ENCODE measurements around the gene FUT4. TPM values are rescaled to one million over a fixed set of nuclear protein-coding genes. Genes with fewer than 3 reads are reported as not detected.

Gene FUT4
- total RNA-seq, 1 donor from 2014 or later, result 10.6 TPM

- no peak for DNase-seq (ENCODE audit: low read depth)
- no peak for TF ChIP-seq CTCF (conservative IDR thresholded peaks at IDR 0.05; ENCODE audit: low read depth, low read length)
- no peak overlapping the region for H3K4me3 ChIP-seq (ENCODE audit: low read depth, low read length)
Observed at GRCh38 chr11:94574193-94574961, 30.7 kb downstream of the FUT4 start.

GRCh38 chr11:94576306-94576705 is 32.6 kb downstream of the FUT4 start:
- no peak for TF ChIP-seq CTCF (conservative IDR thresholded peaks at IDR 0.05; ENCODE audit: low read depth, low read length)
- no peak for DNase-seq (ENCODE audit: low read depth)
- H3K4me3 ChIP-seq (ENCODE audit: low read depth, low read length), result no peak overlapping the region

GRCh38 chr11:94577841-94578240 is 34.1 kb downstream of the FUT4 start:
- no peak overlapping the region for H3K4me3 ChIP-seq (ENCODE audit: low read depth, low read length)
- no peak for TF ChIP-seq CTCF (conservative IDR thresholded peaks at IDR 0.05; ENCODE audit: low read depth, low read length)
- no peak for DNase-seq (ENCODE audit: low read depth)

GRCh38 chr11:94581926-94582325 is 38.2 kb downstream of the FUT4 start:
- no peak for DNase-seq (ENCODE audit: low read depth)
- H3K4me3 ChIP-seq (ENCODE audit: low read depth, low read length), result no peak overlapping the region
- no peak for TF ChIP-seq CTCF (conservative IDR thresholded peaks at IDR 0.05; ENCODE audit: low read depth, low read length)

GRCh38 chr11:94583213-94583865 is 39.6 kb downstream of the FUT4 start:
- H3K4me3 ChIP-seq (ENCODE audit: low read depth, low read length), result no peak overlapping the region
- TF ChIP-seq CTCF (conservative IDR thresholded peaks at IDR 0.05; ENCODE audit: low read depth, low read length), result no peak
- no peak for DNase-seq (ENCODE audit: low read depth)

- peak; percentile 32 for DNase-seq (ENCODE audit: low read depth)
- no peak overlapping the region for H3K4me3 ChIP-seq (ENCODE audit: low read depth, low read length)
- no peak for TF ChIP-seq CTCF (conservative IDR thresholded peaks at IDR 0.05; ENCODE audit: low read depth, low read length)
Observed at GRCh38 chr11:94583866-94584500, 40.3 kb downstream of the FUT4 start.

All from epithelial cell of proximal tubule (primary cell).